Stimulated activated CD8-positive, alpha-beta memory T cell treated with anti-CD3 and anti-CD28 coated beads, Interleukin-4, amount 100 ng/mL, for 24 hours (primary cell): ENCODE measurements around the gene MADCAM1.
"Not testable (repeated sequence)": the region's sequence is repeated elsewhere in the genome, so short reads cannot be mapped to it uniquely, and the experiment has no call there.

ENCODE experiments used
- DNase-seq: peaks from one replicate; pipeline ENCODE4 v3.0.0-alpha.2; 2020; ENCODE audit warnings: low read depth

Gene MADCAM1

DNA sequence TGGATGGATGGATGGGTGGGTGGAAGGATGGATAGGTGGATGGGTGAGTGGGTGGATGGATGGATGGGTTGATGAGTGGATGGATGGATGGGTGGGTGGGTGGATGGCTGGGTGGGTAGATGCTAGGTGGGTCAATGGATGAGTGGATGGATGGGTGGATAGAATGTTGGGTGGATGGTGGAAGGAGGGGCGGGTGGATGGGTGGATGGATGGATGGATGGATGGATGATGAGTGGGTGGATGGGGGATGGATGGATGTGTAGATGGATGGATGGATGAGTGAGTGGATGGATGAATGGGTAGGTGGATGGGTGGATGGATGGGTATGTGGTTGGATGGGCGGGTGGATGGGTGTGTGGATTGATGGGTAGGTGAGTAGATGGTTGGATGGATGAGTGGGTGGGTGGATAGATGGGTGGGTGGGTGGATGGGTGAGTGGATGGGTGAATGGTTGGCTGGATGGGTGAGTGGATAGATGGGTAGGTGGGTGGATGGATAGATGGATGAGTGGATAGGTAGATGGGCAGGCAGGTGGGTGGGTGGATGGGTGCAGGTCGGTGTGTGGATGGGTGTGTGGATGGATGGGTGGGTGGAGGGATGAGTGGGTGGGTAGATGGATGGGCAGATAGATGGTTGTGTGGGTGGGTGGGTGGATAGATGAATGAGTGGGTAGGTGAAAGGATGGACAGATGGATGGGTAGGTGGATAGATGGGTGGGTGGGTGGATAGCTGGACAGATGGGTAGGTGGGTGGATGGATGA, 31.1 kb upstream of the MADCAM1 start:
- no peak for DNase-seq

DNA sequence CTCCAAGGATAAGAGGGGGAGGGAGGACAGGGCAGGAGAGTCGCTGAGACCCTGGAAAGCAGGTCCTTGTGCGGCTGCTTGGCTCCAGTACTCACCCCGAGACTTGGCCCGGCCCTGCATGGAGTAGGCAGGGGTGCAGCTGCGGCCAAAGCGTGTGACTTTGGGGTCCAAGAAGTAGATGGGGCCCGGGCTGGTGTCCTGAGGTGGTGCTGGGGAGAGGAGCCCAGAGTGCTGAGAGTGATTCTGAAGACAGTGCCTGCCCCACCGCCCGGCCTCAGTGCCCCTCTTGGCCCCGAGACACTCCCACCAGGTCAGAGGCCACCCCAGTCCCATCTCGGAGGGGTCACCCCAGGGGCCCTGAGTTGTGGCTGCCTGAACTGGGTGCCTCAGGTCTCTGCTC, 28.7 kb upstream of the MADCAM1 start:
- no peak for DNase-seq

DNA sequence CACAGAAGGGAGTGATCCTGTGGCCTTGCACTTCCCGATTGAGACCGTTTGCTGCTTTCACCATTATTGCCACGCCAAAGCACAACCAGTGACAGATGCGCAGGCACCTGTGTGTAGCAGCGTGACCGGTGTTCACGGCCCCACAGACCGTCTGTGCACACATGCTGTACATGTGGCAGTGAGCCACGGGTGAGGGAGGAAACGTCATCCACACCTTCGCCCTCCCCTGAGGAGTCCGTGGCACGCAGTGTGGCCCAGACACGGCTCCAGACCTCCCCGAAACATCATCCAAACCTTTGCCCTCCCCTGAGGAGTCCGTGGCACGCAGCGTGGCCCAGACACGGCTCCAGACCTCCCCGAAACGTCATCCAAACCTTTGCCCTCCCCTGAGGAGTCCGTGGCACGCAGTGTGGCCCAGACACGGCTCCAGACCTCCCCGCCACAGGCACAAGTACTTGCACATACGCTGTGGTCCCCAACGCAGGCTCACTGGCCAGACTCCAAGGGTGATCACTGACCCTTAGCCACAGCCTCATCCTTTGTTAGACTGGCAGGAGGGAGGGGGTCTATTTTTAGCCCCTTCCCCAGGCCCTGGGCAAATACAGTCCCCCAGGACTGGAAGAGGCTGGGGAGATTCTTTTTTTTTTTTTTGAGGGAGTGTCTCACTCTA, 27.6 kb upstream of the MADCAM1 start:
- no peak for DNase-seq

DNA sequence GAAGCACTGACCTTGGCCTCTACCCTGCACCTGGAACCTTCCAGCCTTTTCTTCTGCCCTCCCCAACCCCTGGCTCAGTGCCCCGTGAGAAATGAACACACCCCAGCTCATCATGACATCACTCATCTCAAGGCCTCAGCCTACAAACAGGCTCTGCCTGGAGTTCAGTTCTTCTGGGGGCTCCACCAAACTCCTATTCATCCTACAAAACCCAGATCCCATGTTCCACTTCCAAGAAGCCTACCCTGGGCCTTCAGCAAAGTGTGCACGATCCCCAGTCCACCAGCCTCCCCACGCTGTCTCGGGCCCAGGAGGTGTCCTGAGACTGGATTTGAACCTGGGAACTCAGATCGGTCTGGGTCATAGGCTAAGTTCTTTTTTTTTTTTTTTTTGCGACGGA, 26.5 kb upstream of the MADCAM1 start:
- no peak for DNase-seq

DNA sequence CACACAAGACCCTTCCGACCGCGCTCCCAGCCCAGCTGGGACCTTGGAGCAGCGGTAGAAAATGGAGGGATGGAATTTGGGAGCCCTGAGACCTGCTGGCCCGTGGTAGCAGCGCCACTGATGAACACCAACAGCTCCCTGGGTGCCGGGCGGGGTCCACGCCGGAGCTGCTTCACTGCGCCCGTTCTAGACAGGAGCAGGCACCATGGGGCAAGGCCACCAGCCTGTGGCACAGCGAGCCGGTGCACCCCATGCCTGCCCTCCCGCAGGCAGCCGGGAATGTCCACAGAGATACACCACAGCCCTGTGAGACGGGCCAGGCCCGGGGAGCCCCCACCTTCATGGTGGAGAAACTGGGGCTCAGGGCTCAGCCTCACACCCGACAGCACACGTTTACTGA, 25.6 kb upstream of the MADCAM1 start:
- no peak for DNase-seq

DNA sequence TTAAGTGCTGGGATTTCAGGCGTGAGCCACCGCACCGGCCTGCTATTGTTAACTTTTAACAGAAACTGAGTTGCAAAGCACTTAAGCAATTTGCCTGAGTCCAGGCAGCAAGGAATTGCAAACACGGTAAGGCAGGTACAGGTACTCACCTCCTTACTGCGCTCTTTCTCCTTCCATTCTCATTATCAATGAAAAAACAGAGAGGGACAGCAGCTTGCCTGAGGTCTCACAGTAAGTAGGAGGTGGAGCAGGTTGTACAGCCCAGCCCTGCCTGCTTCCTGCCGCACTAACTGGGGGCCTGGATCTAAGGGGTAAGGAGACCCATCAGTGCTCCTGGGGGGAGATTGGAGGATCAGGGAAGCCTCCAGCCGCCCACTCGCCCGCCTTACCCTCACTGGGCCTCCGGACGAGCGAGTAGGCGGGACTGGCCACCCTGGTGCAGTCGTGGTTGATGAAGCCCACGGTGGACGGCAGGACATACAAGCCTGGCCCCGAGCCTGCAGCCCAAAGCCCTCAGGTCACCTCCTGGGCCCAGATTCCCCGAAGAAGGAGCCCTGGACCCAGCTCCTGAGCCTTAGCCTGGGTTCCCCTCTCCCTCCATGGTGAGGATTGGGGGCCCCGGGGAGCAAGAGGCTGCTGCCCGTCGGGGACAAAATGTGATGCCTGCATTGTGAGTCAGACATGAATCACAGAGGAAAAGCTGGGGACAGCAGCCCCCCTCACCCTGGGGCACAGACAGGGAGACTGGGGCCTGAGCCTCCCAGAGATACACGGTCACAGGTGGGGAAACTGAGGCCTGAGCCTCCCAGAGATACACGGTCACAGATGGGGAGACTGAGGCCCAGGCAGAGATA, 24.1 kb upstream of the MADCAM1 start:
- DNase-seq = no peak

DNA sequence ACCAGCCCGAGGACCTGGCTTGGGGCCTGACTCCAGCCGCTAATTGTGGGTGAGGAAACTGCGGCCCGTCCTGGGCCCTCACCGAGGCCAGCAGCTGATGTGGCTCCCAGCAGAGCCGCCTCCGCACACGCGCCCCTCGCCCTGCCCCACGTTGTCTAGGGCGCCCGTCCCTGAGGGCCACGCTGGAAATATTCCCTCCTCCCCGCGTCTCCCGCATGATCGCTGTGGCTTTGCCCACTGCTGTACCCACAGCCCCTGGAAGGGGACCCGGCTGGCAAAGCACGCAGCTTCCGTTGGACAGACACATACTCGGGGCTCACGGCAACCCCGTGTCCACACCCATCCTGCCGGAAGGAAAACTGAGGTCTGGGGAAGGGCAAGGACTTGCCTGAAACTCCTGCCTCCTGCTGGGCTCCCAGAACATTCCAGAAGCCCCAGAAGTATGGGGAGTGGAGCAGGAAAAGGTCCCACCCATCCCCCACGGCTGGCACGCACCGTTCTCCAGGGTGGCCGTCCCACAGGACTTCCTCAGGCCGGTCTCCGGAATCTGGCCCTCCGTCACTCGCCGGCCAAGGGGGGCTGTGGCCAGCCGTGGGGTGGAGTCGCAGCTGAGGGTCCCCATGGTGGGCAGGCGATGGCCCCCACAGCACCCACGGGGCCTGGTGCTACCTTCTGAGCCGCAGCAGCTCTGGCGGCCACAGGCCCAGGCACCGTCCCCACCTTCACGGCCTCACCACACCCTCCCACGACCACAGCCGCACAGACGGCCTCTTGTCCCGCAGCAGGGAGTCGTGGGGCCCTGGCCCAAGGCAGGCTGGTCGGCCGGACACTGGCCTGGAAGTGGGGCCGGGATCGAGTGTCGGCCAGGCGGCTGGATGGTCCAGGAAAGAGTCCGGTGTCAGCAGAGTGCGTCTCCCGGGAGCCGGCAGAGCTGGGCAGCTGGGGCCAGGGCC, 21.9 kb upstream of the MADCAM1 start:
- no peak for DNase-seq

DNA sequence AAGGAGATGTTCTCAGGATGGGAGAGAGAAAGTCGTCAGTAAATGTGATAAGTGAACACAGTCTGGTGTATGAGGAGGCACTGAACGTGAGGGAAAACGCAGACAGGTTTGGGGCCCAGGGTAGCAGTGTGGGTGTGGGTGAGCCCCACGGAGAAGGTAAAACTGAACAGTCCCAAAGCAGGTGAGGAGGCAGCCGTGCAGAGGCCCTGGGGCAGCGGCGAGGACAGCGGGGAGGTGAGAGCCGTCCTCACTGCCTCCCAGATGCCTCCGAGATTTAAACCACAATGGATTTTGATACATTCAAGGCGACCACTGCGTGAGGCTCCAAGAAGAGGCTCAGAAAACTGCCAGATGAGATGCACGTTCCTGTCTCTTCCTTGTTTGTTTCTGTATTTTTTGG, 20.9 kb upstream of the MADCAM1 start:
- no peak for DNase-seq

DNA sequence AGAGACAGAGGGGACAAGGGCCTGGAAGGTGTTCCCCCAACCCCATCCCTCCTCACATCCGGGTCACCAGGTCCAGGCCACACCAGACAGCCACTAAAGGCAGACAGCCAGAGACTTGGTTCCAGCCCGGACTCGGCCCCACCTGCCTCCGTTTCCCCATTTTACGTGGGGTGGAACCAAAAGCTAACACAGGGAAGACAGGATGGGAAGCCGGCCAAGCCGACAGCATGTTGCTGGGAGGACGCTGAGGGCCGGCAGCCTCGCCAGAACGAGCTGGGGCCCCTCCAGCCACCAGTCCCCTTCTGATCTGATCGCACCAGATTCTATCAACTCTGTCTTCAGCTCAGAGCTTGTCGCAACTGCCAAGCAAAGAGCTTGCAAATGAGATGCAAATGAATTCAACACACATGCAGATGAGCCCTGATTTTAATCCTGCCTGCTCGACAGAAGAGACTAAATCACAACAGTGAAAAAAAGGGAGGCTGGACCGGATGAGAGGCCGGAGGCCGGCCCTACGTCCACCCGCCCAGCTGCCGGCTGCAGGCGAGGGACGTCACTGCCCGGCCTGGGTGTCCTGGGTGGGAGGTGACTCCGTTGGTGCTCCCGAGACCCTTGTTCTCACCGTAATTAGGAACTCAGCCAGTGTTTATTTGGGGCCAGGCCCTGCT, 17.9 kb upstream of the MADCAM1 start:
- DNase-seq = no peak

DNA sequence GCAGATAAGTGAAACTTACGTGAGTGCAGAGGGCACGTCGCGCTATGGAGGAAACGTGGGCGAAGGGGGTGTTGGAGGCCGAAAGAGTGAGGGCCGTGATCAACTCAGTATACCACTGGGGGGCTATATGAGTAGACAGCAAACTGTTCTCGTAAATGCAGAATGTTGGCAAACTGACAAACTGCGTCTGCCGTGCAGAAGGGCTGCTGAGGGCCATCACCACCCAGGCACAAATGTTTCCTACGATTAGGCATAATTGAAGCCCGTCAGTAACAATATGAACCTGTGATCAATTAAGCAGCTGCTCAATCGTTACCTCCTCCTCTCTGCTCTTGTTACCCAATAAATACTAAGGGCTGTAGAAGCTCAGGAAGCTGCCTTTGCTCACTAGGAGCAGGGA, 17.3 kb upstream of the MADCAM1 start:
- no peak for DNase-seq

DNA sequence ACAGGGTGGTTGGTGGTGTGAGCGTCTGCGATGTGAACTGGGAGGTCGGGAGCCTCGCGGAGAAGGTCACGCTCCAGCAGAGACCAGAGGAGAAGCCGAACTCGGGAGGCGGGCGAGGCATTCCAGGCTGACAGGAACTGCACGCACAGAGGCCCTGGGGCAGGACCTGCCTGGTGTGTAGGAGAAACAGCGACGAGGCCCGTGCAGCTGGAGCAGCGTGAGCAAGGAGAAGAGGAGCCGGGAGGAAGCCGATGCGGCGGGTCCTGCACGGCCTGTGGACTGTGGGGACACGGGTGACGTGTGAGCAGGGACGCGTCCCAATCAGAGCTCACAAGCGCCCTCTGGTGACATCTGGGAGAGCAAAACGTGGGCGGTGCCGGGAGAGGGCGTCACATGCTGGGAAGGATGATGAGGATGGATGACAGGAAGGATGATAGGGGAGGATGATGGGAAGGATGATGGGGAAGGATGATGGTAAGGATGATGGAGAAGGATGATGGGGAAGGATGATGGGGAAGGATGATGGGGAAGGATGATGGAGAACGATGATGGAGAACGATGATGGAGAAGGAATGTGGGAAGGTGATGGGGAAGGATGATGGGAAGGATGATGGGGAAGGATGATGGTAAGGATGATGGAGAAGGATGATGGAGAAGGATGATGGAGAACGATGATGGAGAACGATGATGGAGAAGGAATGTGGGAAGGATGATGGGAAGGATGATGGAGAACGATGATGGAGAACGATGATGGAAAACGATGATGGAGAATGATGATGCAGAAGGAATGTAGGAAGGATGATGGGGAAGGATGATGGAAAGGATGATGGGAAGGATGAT, 16.1 kb upstream of the MADCAM1 start:
- no peak for DNase-seq

DNA sequence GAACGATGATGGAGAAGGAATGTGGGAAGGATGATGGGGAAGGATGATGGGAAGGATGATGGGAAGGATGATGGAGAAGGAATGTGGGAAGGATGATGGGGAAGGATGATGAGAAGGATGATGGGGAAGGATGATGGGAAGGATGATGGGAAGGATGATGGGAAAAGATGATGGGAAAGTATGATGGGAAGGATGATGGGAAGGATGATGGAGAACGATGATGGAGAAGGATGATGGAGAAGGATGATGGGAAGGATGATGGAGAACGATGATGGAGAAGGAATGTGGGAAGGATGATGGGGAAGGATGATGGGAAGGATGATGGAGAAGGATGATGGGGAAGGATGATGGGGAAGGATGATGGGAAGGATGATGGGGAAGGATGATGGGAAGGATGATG, 15.2 kb upstream of the MADCAM1 start:
- not testable (repeated sequence) for DNase-seq

DNA sequence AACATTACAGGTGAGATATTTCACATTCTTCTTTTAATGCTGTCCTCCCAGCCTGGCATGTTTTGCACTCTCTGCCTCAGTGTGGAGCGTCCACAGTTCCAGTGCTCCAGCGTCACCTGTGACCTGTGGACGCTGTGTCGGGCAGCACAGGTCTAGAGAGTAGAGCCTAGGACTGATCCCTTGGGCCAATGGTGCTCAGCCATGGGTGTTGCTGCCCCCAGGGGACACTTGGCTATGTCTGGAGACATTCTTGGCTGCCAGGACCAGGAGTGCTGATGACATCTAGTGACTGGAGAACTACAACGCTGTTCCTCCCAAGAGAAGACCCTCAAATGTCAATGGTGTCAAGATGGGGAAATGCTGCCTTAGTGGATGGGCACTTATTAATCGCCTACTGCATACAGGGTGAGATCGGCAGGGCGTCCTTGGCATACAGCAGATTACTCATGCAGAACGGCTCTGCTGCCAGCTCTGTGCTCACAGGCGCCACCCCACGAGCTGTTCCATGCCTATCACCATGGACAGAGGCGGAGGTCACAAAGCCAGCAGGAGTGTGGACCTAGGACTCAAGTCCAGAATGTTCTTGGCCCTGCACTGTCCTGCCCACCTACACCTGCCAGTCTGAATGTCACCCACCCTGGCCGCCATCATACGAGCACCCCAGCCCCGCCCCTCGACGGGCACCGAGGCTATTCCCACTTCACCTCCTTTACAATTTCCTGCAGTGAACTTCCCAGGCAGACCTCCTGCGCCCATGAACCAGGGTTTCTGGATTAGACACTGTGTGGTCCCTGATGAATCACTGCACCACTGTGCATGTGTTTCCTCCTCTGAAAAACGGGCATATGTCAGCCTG, 13.9 kb upstream of the MADCAM1 start:
- DNase-seq = no peak

DNA sequence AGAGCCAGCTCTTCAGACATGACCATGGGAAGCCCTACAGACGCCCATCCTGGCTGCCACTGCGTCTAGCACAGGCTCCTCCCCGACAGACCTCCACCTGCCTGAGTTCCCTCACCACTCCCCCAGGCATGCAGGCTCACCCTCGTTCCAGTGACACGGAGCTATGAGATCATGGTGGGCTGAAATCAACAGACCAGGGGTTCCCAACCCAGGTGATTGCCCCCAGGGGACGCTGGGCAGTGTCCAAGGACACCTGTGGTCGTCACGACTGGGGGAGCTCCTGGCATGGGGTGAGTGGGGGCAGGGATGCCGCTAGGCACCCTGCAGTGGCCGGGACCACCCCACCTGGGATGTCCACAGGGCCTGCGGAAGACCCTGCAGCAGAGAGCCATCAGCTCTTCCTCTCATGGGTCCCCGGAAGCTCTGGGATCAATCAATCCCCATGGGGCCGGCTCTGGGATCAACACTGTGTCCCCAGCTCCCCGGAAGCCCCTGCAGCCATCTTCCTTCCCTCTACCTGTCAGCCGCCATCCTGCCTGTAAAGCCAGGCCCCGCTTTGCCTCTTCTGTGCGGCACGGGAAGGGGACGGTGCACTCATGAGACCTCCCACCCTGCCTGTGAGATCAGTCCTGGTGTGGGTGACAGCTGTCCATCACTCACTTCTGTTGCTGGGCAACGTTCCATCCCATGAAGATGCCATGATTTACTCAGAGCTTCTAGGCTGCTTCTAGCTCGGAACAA, 12.8 kb upstream of the MADCAM1 start:
- no peak for DNase-seq

DNA sequence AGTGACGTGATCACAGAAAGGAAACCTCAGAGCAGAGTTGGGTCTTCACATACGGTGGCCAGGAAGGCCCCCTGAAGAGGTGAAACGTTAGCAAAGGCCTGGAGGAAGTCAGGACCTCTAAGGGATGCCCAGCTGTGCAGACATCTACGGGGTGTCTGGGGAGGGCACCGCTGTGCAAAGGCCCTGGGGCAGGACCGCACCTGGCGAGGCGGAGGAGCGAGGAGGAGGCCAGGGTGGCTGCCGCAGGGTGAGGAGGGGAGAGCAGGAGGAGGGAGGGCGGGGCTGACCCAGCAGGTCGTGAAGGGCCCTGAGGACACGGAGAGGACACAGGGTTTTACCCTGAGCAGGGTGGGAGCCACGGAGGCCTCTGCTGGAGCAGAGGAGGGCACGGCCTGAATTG, 11.8 kb upstream of the MADCAM1 start:
- no peak for DNase-seq

DNA sequence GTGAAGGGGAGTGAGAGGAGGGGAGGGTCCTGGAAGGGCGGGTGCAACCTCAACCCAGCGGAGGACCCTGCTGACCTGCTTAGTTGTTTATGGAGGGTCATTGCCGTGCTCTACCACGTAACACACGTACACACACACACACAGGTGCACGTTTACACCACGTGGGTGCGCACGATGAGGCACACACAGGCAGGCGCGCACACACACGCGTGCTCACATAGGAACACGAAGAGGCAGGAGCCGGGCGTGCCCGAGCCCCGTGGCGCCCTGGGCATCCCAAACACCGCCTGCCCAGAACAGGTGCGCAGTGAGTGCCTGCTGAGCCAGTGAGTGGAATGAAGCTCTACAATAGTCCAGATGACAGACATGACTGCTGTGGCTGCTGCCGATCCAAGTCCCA, 11.2 kb upstream of the MADCAM1 start:
- no peak for DNase-seq

DNA sequence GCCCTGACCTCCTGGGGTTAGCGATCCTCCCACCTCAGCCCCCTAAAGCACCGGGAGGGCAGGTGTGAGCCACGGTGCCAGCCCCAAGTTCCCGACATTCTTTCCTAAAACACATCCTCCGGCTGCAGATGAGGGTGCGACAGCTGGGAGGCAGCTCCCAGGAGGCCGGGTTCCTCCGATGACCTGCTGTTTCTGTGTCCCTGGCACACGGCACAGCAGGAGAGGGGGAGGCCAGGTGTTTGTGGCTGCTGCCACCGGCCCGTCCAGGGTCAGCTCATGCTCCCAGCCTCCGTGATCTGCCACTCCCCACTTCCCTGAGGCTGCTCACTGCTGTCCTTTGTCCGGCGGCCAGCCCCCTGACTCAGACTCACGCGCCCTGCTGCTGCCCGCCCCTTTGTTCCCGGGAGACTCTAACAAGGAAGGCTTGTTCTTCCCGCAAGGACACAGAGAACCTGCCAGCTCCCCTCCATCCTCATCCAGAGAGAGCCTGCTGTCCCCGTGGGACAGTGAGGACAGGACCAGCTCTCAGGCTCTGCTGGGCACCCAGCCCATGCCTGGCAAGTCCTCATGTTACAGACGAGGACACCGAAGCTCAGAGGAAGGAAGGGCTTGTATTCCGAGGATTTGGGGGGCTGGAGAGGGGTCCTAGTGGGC, 10.6 kb upstream of the MADCAM1 start:
- no peak for DNase-seq
